GM21529 (cell line): ENCODE measurements around the gene NUDT4.

ENCODE experiments used
- ATAC-seq: cut with Tn5 transposase; IDR thresholded peaks from one replicate; pipeline ENCODE4 v1.9.1; 2021; ENCODE audit not compliant: unreplicated experiment

Gene NUDT4

DNA sequence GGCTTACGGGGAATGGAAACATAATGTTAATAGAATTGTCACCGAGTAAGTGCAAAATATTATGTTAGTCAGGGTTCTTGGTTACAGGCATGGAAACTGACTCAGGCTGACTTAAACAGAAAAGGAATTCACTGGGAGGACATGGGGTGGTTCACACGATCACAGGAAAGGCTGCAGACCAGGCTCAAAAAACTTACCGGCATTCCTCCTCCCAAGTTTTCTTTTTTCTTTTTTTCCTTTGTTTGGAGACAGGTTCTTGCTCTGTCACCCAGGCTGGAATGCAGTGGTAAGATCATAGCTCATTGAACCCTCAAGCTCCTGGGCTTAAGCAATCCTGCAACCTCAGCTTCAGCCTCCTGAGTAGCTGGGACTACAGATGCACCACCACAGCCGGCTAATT, 75.9 kb downstream of the NUDT4 start:
- ATAC-seq = no peak

DNA sequence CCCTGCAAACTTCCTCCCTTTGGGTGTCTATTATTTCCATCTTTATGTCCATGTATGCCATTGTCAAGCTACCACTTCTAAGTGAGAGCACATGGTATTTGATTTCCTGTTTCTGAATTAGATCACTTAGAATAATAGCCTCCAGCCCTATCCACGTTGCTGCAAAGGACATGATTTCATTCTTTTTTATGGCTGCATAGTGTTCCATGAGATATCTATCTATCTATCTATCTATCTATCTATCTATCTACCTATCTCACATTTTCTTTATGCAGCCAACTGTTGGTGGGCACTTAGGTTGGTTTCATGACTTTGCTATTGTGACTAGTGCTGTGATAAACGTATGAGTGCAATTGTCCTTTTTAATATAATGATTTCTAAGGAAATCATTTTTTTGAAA, 78.4 kb downstream of the NUDT4 start:
- no peak for ATAC-seq
